GM12892 (cell line): ENCODE results near the gene HDAC1.

ENCODE experiments used
- POLR2A ChIP-seq: IDR thresholded peaks from 2 replicates; pipeline ENCODE4 v1.6.1; 2011; ENCODE audit warnings: low read depth, low read length, control low read depth
- POLR2AphosphoS5 ChIP-seq: IDR thresholded peaks from 2 replicates; pipeline ENCODE4 v1.6.1; 2011; ENCODE audit warnings: low read depth, low read length, control low read depth
- TAF1 ChIP-seq: IDR thresholded peaks from 2 replicates; pipeline ENCODE4 v1.6.1; 2011; ENCODE audit warnings: low read depth, mild to moderate bottlenecking, control low read depth, low read length, borderline replicate concordance

- TF ChIP-seq POLR2A, result no peak
- TF ChIP-seq POLR2AphosphoS5, result no peak
- no peak for TF ChIP-seq TAF1
These were observed 35.2 kb upstream of the HDAC1 start for GRCh38 chr1:32256473-32257226.
